GM12878 (cell line): ENCODE data around the gene ZNF496. TPM values are rescaled to one million over a fixed set of nuclear protein-coding genes. Genes with fewer than 3 reads are reported as not detected.

Experiments
- ATAC-seq: fragments of 200-7000 bp; cut with Tn5 transposase; 3 replicates; pipeline ENCODE4 v1.9.1; 2020; ENCODE audit warnings: mild to moderate bottlenecking, moderate library complexity
- BruUV-seq: library from RNA; stranded (reverse); fragments of 400-500 nt; replicated peaks from 2 replicates; lab custom pipeline; 2021; lab: Mats Ljungman, UMichigan
- CTCF ChIA-PET: fragments of 300-600 bp; sonication (Branson Sonifier 250); formaldehyde crosslinking; extraction: SDS; loops from one replicate; lab custom pipeline; 2021; ENCODE audit warnings: inconsistent platforms; lab: Yijun Ruan, JAX
- POLR2A ChIA-PET: fragments of 350-600 bp; formaldehyde crosslinking; extraction: SDS; loops from one replicate; lab custom pipeline; 2021; ENCODE audit warnings: inconsistent platforms; lab: Charles Lee
- RAD21 ChIA-PET: fragments of 300-600 bp; sonication (Branson Sonifier 250); formaldehyde crosslinking; loops from one replicate; lab custom pipeline; 2023; ENCODE audit warnings: antibody characterized with exemption; ENCODE audit not compliant: unreplicated experiment; lab: Charles Lee
- SMC1A ChIA-PET: fragments of 300-600 bp; sonication (Branson Sonifier 250); formaldehyde crosslinking; loops from one replicate; lab custom pipeline; 2023; ENCODE audit not compliant: unreplicated experiment, uncharacterized antibody; lab: Charles Lee
- DNase-seq: peaks from one replicate; pipeline ENCODE4 v3.0.0-alpha.2; 2011; ENCODE audit warnings: low read depth, low spot score
- FAIRE-seq: peaks from 3 replicates; lab custom pipeline; 2011; peaks lifted over from hg19 to GRCh38; lab: Jason Lieb, UNC
- H2AFZ ChIP-seq: 2 replicates; pipeline ENCODE4 v1.6.0; 2011; ENCODE audit warnings: low read depth, low read length, control low read depth; ENCODE audit not compliant: control insufficient read depth
- H3K27ac ChIP-seq: 2 replicates; pipeline ENCODE4 v1.5.1; 2011; ENCODE audit warnings: control low read depth; ENCODE audit not compliant: control insufficient read depth, insufficient read depth
- H3K27me3 ChIP-seq, 2 experiments: replicated peaks in 1 of 2; 2 replicates each; pipeline versions ENCODE4 v1.6.0 to v1.6.1; 2011; ENCODE audit warnings: low read length in 1 of 2; ENCODE audit not compliant: control insufficient read depth in 2 of 2, insufficient read depth in 2 of 2
- H3K36me3 ChIP-seq, 2 experiments: 2 replicates each; pipeline ENCODE4 v1.5.1; 2011; ENCODE audit warnings: low read length in 1 of 2; ENCODE audit not compliant: control insufficient read depth in 2 of 2, insufficient read depth in 2 of 2
- H3K4me1 ChIP-seq: 2 replicates; pipeline ENCODE4 v1.6.1; 2011; ENCODE audit warnings: mild to moderate bottlenecking, low read length, moderate library complexity, mixed read lengths; ENCODE audit not compliant: control insufficient read depth, insufficient read depth
- H3K4me2 ChIP-seq: 2 replicates; pipeline ENCODE4 v1.6.0; 2011; ENCODE audit warnings: control low read depth; ENCODE audit not compliant: control insufficient read depth, insufficient read depth
- H3K4me3 ChIP-seq: fragments of 200-600 bp; sonication (generic); 2 replicates; pipeline ENCODE4 v1.5.1; 2016
- H3K79me2 ChIP-seq: 2 replicates; pipeline ENCODE4 v1.6.0; 2011; ENCODE audit warnings: low read length; ENCODE audit not compliant: control insufficient read depth, insufficient read depth
- H3K9ac ChIP-seq: 2 replicates; pipeline ENCODE4 v1.8.0; 2011; ENCODE audit warnings: low read length, control low read depth, mixed read lengths; ENCODE audit not compliant: control insufficient read depth, insufficient read depth
- H3K9me3 ChIP-seq: replicated peaks from 3 replicates; pipeline ENCODE4 v1.5.1; 2011; ENCODE audit warnings: mild to moderate bottlenecking, low read length; ENCODE audit not compliant: control insufficient read depth, insufficient read depth
- H4K20me1 ChIP-seq: 2 replicates; pipeline ENCODE4 v1.6.0; 2011; ENCODE audit not compliant: control insufficient read depth, insufficient read depth
- CREM ChIP-seq: IDR thresholded peaks from 2 replicates; pipeline ENCODE4 v1.6.1; 2014; ENCODE audit warnings: antibody characterized with exemption, low read depth
- GABPA ChIP-seq: IDR thresholded peaks from 2 replicates; pipeline ENCODE4 v1.6.1; 2014; ENCODE audit warnings: antibody characterized with exemption, low read depth, mild to moderate bottlenecking, inconsistent platforms
- IKZF2 ChIP-seq, 2 experiments: fragments of 450-650 bp; IDR thresholded peaks; 2 replicates each; pipeline ENCODE4 v1.6.1; 2017; ENCODE audit warnings: mild to moderate bottlenecking in 2 of 2, moderate library complexity in 2 of 2
- JUNB ChIP-seq: IDR thresholded peaks from 2 replicates; pipeline ENCODE4 v1.6.1; 2016; ENCODE audit warnings: antibody characterized with exemption, mild to moderate bottlenecking
- MTA2 ChIP-seq: fragments of 450-650 bp; IDR thresholded peaks from 2 replicates; pipeline ENCODE4 v1.6.1; 2016; ENCODE audit warnings: low read depth, mild to moderate bottlenecking, moderate library complexity
- NFIC ChIP-seq: IDR thresholded peaks from 2 replicates; pipeline ENCODE4 v1.6.1; 2012; ENCODE audit warnings: low read depth, mild to moderate bottlenecking, inconsistent platforms, low read length, moderate library complexity
- NFYA ChIP-seq: IDR thresholded peaks from 2 replicates; pipeline ENCODE4 v1.6.1; 2011; ENCODE audit warnings: low read depth, mild to moderate bottlenecking, low read length, improper control_type of control experiment, borderline replicate concordance
- PAX5 ChIP-seq: IDR thresholded peaks from 2 replicates; pipeline ENCODE4 v1.6.1; 2011; ENCODE audit warnings: low read depth, low read length, borderline replicate concordance
- POU2F2 ChIP-seq: IDR thresholded peaks from 3 replicates; pipeline ENCODE4 v1.6.1; 2011; ENCODE audit warnings: low read depth, mild to moderate bottlenecking, low read length, borderline replicate concordance
- RUNX3 ChIP-seq: IDR thresholded peaks from 2 replicates; pipeline ENCODE4 v1.6.1; 2012; ENCODE audit warnings: low read length, inconsistent platforms
- SIN3A ChIP-seq: IDR thresholded peaks from 2 replicates; pipeline ENCODE4 v1.6.1; 2012; ENCODE audit warnings: low read depth, low read length, improper control_type of control experiment
- SMARCA5 ChIP-seq: fragments of 450-650 bp; IDR thresholded peaks from 2 replicates; pipeline ENCODE4 v1.6.1; 2017; ENCODE audit warnings: mild to moderate bottlenecking
- STAT3 ChIP-seq: IDR thresholded peaks from 2 replicates; pipeline ENCODE4 v1.6.1; 2011; ENCODE audit warnings: low read depth, low read length, improper control_type of control experiment
- SUPT20H ChIP-seq: IDR thresholded peaks from 2 replicates; pipeline ENCODE4 v1.6.1; 2011; ENCODE audit warnings: low read depth, mild to moderate bottlenecking, low read length, moderate library complexity, borderline replicate concordance; ENCODE audit not compliant: control insufficient read depth
- ZBED1 ChIP-seq: IDR thresholded peaks from 2 replicates; pipeline ENCODE4 v1.6.1; 2016; ENCODE audit warnings: borderline replicate concordance
- ZNF384 ChIP-seq: IDR thresholded peaks from 2 replicates; pipeline ENCODE4 v1.6.1; 2012; ENCODE audit warnings: low read depth, mild to moderate bottlenecking, low read length, improper control_type of control experiment, borderline replicate concordance
- WGBS: methylation state at CpG from one replicate; pipeline ENCODE4 v1.1.6; 2016; ENCODE audit warnings: low lambda C conversion rate; ENCODE audit not compliant: insufficient replicate concordance, insufficient coverage; ENCODE audit errors: missing lambda C conversion rate; 5-methylcytosine and 5-hydroxymethylcytosine counted together
- in situ Hi-C: fragments of 300-500 bp; cut with MboI; formaldehyde crosslinking; loops from 9 replicates; pipeline ENCODE4 v1.14.3; 2018; ENCODE audit warnings: mixed read lengths
- intact Hi-C: fragments of 100-400 bp; cut with micrococcal nuclease; formaldehyde crosslinking; loops from one replicate; pipeline ENCODE4 v1.14.2; 2022; ENCODE audit not compliant: unreplicated experiment
- polyA plus RNA-seq, 11 experiments: library from polyadenylated mRNA; depleted of rRNA in 4 of 11; unstranded in 6 of 11; stranded (reverse) in 5 of 11; fragments of >200 nt; fragmentation: Nextera tagmentation in 4 of 11; fragmentation: Illumina TruSeq in 1 of 11; extraction: Ambion mirVana in 4 of 11; extraction: Trizol in 1 of 11; gene quantifications; 1 replicate in 1 of 11; 2 replicates in 10 of 11; pipeline versions ENCODE4 v1.2.1 to v1.2.3, GENCODE V29; 2011 to 2016; ENCODE audit warnings: inconsistent platforms in 2 of 11, missing spikeins in 2 of 11, low read depth in 1 of 11
- total RNA-seq, 4 experiments: library from RNA; depleted of rRNA in 3 of 4; stranded (reverse); fragments of >200 nt in 3 of 4; fragmentation: Illumina TruSeq in 1 of 4; extraction: Trizol in 1 of 4; gene quantifications; 2 replicates each; pipeline versions ENCODE4 v1.2.1 to v1.2.3, GENCODE V29; 2013 to 2021
- TF ChIP-seq, protein P1 (sequence below): IDR thresholded peaks from 2 replicates; pipeline ENCODE4 v1.6.1; 2012; ENCODE audit warnings: low read depth, low read length, improper control_type of control experiment
- TF ChIP-seq, protein P2 (sequence below): IDR thresholded peaks from 2 replicates; pipeline ENCODE4 v1.6.1; 2011; ENCODE audit warnings: borderline replicate concordance, low read depth, mild to moderate bottlenecking, moderate library complexity, low read length; ENCODE audit not compliant: insufficient read depth, poor library complexity, severe bottlenecking
- TF ChIP-seq, protein P3 (sequence below): fragments of 450-650 bp; IDR thresholded peaks from 2 replicates; pipeline ENCODE4 v1.6.1; 2018; ENCODE audit warnings: borderline replicate concordance, mild to moderate bottlenecking; ENCODE audit not compliant: partially characterized antibody

ZNF496 gene
- total and polyA plus RNA-seq, 10 of the 15 experiments (the other 5 are each of a cell fraction or from before 2014, with no cell fraction given), result 1.6 to 26.4 (median 12.5) TPM

DNA sequence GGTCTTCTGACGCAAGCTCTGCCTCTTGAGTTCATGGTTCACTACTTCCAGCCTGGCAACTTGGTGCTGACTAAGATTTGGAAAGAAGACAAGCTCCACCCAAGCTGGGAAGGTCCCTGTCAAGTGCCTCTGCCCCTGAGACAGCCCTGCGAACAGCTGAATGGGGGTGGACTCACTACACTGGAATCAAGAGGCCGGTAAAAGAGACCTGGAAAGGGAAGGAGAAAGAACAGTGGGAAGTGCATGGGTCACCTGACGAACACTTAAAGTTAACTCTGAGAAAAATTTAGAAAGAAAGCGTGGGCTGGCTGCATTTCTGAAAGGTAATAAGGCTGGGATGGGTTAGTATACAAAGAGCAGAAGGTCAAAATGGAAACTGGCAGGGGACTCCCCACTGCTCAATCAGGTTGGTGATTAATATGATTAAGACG, 26.1 kb upstream of the ZNF496 start:
- WGBS, result 2% methylated on average over 6 of the region's 6 CpGs
- FAIRE-seq, result no peak
- peak; percentile 92 for ATAC-seq
- no peak overlapping the region for H2AFZ ChIP-seq
- in situ Hi-C loops (loop anchor here (25.0 kb wide), 1 partner anchor 1080 kb away; the partner anchor contains the start of gene OR2T2), intact Hi-C loops (loop anchor here (5.0 kb wide), 1 partner anchor 145 kb away; no protein-coding TSS in a partner anchor)
- no peaks in the 10 kb centered on the region for H3K79me2 ChIP-seq
- DNase-seq, result peak; percentile 77
- BruUV-seq, result no TSS peak
- SMC1A ChIA-PET, result interaction anchor here (0.6 to 1.5 kb wide), 8 partner anchors 9 to 128 kb away, joined by 3 to 7 read pairs (median 4); no protein-coding TSS in a partner anchor
- H3K4me3 ChIP-seq, result peak overlapping the region; percentile 25; the same call in 1 of the 2 replicates
- no peaks in the 10 kb centered on the region for H4K20me1 ChIP-seq
- POLR2A ChIA-PET, result interaction anchor here (0.7 to 1.5 kb wide), 5 partner anchors 9 to 25 kb away, joined by 3 to 6 read pairs (median 3); no protein-coding TSS in a partner anchor
- H3K36me3 ChIP-seq, result no peaks in the 10 kb centered on the region
- H3K4me2 ChIP-seq, result peak overlapping the region; percentile 61
- no peak overlapping the region for H3K27ac ChIP-seq
- peaks cover 3% of the 10 kb centered on the region; the same call in 2 of the 3 replicates for H3K9me3 ChIP-seq
- H3K4me1 ChIP-seq, result peaks cover 13% of the 10 kb centered on the region
- no peak overlapping the region for H3K9ac ChIP-seq
- no peaks in the 10 kb centered on the region for H3K27me3 ChIP-seq
- CTCF ChIA-PET, result interaction anchor here (1.0 to 2.4 kb wide), 6 partner anchors 10 to 146 kb away, joined by 3 to 14 read pairs (median 4); no protein-coding TSS in a partner anchor
- RAD21 ChIA-PET, result interaction anchor here (0.9 to 2.3 kb wide), 8 partner anchors 9 to 145 kb away, joined by 3 to 12 read pairs (median 4); no protein-coding TSS in a partner anchor
- TF ChIP-seq MTA2 (peak; percentile 83), SUPT20H (no peak), SIN3A (no peak), IKZF2 (IDR thresholded peaks at IDR 0.05) (peak; percentile 90 to 91), STAT3 (no peak), POU2F2 (no peak), SMARCA5 (no peak), NFYA (no peak), NFIC (peak; percentile 71), RUNX3 (0 out of 2 replicates have a peak, but pooled peaks have one; percentile 13), ZNF384 (no peak), ZBED1 (no peak; the same call in 1 of the 2 replicates), PAX5 (peak; percentile 92), JUNB (peak; percentile 67), CREM (peak; percentile 78), GABPA (no peak)
- TF ChIP-seq, protein P1, sequence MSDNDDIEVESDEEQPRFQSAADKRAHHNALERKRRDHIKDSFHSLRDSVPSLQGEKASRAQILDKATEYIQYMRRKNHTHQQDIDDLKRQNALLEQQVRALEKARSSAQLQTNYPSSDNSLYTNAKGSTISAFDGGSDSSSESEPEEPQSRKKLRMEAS, result no peak
- TF ChIP-seq, protein P2, sequence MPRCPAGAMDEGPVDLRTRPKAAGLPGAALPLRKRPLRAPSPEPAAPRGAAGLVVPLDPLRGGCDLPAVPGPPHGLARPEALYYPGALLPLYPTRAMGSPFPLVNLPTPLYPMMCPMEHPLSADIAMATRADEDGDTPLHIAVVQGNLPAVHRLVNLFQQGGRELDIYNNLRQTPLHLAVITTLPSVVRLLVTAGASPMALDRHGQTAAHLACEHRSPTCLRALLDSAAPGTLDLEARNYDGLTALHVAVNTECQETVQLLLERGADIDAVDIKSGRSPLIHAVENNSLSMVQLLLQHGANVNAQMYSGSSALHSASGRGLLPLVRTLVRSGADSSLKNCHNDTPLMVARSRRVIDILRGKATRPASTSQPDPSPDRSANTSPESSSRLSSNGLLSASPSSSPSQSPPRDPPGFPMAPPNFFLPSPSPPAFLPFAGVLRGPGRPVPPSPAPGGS, result no peak
- TF ChIP-seq, protein P3, sequence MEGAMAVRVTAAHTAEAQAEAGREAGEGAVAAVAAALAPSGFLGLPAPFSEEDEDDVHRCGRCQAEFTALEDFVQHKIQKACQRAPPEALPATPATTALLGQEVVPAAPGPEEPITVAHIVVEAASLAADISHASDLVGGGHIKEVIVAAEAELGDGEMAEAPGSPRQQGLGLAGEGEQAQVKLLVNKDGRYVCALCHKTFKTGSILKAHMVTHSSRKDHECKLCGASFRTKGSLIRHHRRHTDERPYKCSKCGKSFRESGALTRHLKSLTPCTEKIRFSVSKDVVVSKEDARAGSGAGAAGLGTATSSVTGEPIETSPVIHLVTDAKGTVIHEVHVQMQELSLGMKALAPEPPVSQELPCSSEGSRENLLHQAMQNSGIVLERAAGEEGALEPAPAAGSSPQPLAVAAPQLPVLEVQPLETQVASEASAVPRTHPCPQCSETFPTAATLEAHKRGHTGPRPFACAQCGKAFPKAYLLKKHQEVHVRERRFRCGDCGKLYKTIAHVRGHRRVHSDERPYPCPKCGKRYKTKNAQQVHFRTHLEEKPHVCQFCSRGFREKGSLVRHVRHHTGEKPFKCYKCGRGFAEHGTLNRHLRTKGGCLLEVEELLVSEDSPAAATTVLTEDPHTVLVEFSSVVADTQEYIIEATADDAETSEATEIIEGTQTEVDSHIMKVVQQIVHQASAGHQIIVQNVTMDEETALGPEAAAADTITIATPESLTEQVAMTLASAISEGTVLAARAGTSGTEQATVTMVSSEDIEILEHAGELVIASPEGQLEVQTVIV, result no peak
